ENCODE results near the gene FAM170B. TPM values are rescaled to one million over a fixed set of nuclear protein-coding genes. Genes with fewer than 3 reads are reported as not detected.

FAM170B gene
- total and polyA plus RNA-seq, 9 of the 15 experiments (the other 6 are each of a cell fraction or from before 2014, with no cell fraction given): 0.11 to 0.21 TPM; not detected in 7

- TF ChIP-seq REST (IDR thresholded peaks at IDR 0.05; ENCODE audit: borderline replicate concordance) (peak; percentile 79; the same call in 1 of the 2 replicates), REST (CRISPR knock-in tag; IDR thresholded peaks at IDR 0.05; ENCODE audit: low read depth) (no peak), POLR2AphosphoS5 (IDR thresholded peaks at IDR 0.05; ENCODE audit: control insufficient read depth, insufficient read depth, low read depth, low read length) (peak; percentile 70), USF2 (CRISPR knock-in tag; IDR thresholded peaks at IDR 0.05) (peak; percentile 58), SNRNP70 (optimal IDR thresholded peaks at IDR 0.05; ENCODE audit: low read depth, low read length) (no peak), E2F6 (IDR thresholded peaks at IDR 0.05; ENCODE audit: borderline replicate concordance in 1 of 2, extremely low read depth in 1 of 2, insufficient read depth in 1 of 2, insufficient read length in 1 of 2, low read depth in 1 of 2, low read length in 1 of 2, poor library complexity in 1 of 2, severe bottlenecking in 1 of 2) (peak; percentile 56 to 63), KLF13 (tag; IDR thresholded peaks at IDR 0.05; ENCODE audit: borderline replicate concordance, low read depth) (0 out of 2 replicates have a peak, but pooled peaks have one; percentile 22), LCOR (CRISPR knock-in tag; IDR thresholded peaks at IDR 0.05) (peak; percentile 98), TRIM28 (IDR thresholded peaks at IDR 0.05) (peak; percentile 51; the same call in 1 of the 2 replicates), CREB5 (CRISPR knock-in tag; IDR thresholded peaks at IDR 0.05) (no peak), GTF2E2 (tag; IDR thresholded peaks at IDR 0.05) (no peak), NBN (IDR thresholded peaks at IDR 0.05; ENCODE audit: low read depth) (peak; percentile 86), RB1 (IDR thresholded peaks at IDR 0.05; ENCODE audit: low read depth) (peak; percentile 55; the same call in 1 of the 2 replicates), TOE1 (IDR thresholded peaks at IDR 0.05; ENCODE audit: borderline replicate concordance) (no peak), TOE1 (CRISPR knock-in tag; IDR thresholded peaks at IDR 0.05; ENCODE audit: borderline replicate concordance, low read depth) (no peak), ZNF274 (IDR thresholded peaks at IDR 0.05; ENCODE audit: borderline replicate concordance, low read depth, low read length) (no peak)
These were observed 27.7 kb upstream of the FAM170B start (continued) for GRCh38 chr10:49161411-49161997.

Measured in K562 (cell line).